ENCODE measurements around the gene ZBTB9.

The ZBTB9 gene

DNA sequence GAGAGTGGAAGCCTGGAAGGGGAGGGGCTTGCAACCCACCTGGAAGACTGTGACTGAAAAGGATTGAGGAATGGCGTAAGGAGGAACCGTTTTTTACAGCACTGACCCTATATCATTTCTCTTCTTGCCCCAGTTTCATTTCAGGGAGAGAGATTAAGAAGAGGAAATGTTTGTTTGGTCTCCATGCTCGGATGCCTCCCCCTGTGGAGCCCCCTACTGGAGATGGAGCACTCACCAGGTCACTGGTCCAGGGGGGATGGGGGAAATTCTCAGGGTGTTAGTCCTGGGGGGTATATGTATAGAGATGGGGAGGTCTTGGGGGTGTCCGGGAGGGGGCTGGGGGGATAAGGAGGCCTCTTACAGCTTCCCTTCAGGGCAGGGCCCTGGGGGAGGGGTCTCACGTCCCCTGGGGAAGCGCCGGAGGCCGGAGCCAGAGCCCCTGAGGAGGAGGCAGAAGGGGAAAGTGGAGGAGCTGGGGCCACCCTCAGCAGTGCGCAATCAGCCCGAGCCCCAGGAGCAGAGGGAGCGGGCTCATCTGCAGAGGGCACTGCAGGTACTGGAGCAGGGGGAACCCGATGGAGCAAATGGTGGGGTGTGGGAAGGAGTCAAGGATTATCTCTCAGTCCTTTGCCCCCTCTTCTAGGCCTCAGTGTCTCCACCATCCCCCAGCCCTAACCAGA lies 39.6 kb upstream of the ZBTB9 start:
- H3K4me3 ChIP-seq (ENCODE audit: low read length), result no peak overlapping the region
- H3K27me3 ChIP-seq (ENCODE audit: insufficient read depth, low read length), result no peaks in the 10 kb centered on the region
- no peaks in the 10 kb centered on the region for H3K9me3 ChIP-seq (ENCODE audit: low read length)
- H3K4me1 ChIP-seq (ENCODE audit: insufficient read depth, low read length), result peaks cover 38% of the 10 kb centered on the region
- H2AFZ ChIP-seq (ENCODE audit: low read depth, low read length), result no peak overlapping the region
- peaks cover 29% of the 10 kb centered on the region for H3K36me3 ChIP-seq (ENCODE audit: insufficient read depth, low read length)

DNA sequence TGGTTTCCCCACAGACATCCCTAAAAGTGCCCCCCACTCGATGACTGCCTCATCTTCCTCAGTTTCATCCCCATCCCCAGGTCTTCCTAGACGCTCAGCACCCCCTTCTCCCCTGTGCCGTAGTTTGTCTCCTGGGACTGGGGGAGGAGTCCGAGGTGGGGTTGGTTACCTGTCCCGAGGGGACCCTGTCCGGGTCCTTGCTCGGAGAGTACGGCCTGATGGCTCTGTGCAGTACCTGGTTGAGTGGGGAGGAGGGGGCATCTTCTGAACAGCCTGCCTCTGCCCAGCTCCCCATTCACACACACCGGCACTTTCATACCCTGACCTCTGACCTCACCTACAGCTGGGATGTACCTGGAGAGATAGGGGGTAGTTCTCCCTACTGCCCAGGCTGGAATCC lies 38.5 kb upstream of the ZBTB9 start:
- peaks cover 39% of the 10 kb centered on the region for H3K4me1 ChIP-seq (ENCODE audit: insufficient read depth, low read length)
- no peaks in the 10 kb centered on the region for H3K27me3 ChIP-seq (ENCODE audit: insufficient read depth, low read length)
- H3K36me3 ChIP-seq (ENCODE audit: insufficient read depth, low read length), result peaks cover 29% of the 10 kb centered on the region
- no peaks in the 10 kb centered on the region for H3K9me3 ChIP-seq (ENCODE audit: low read length)
- no peak overlapping the region for H2AFZ ChIP-seq (ENCODE audit: low read depth, low read length)
- H3K4me3 ChIP-seq (ENCODE audit: low read length), result peak overlapping the region; percentile 6

DNA sequence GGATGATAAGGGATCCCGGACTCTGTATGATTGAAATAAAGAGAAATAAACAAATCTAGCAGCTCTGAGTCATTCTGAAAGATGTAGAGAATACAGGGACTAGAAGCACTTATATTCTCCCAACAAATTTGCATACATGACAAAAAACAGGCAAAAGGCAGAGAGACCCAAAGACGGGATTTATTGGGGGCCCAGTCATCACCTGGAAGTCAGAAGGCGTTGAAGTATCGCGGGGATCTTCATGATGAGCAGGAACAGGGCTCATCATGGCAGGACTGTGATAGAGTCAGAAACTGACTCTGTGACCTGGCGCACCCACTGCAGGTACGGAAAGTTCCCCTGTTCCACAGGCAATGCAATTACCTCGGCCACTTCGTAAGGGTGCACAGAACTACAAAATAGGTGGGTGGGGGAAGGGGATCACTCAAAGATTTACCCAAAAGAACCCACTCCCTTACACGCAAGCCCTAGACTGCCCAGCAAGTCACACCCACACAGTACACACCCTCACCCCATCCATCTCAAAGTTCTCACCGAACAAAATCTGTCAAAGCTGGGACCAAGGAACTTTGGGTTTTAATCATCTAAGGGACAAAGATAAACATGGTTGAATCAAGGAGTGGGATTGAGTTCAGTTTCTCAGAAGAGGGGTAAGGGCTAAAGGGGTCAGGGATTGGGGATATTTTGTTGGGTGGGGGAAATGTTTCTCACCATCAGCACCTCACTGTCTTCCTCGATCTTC lies 37.8 kb upstream of the ZBTB9 start:
- Histone ChIP-seq H3K9me3 (ENCODE audit: low read length) (no peaks in the 10 kb centered on the region), H3K36me3 (ENCODE audit: insufficient read depth, low read length) (peaks cover 29% of the 10 kb centered on the region), H2AFZ (ENCODE audit: low read depth, low read length) (no peak overlapping the region), H3K27me3 (ENCODE audit: insufficient read depth, low read length) (no peaks in the 10 kb centered on the region), H3K4me1 (ENCODE audit: insufficient read depth, low read length) (peaks cover 46% of the 10 kb centered on the region), H3K4me3 (ENCODE audit: low read length) (peak overlapping the region; percentile 74)

DNA sequence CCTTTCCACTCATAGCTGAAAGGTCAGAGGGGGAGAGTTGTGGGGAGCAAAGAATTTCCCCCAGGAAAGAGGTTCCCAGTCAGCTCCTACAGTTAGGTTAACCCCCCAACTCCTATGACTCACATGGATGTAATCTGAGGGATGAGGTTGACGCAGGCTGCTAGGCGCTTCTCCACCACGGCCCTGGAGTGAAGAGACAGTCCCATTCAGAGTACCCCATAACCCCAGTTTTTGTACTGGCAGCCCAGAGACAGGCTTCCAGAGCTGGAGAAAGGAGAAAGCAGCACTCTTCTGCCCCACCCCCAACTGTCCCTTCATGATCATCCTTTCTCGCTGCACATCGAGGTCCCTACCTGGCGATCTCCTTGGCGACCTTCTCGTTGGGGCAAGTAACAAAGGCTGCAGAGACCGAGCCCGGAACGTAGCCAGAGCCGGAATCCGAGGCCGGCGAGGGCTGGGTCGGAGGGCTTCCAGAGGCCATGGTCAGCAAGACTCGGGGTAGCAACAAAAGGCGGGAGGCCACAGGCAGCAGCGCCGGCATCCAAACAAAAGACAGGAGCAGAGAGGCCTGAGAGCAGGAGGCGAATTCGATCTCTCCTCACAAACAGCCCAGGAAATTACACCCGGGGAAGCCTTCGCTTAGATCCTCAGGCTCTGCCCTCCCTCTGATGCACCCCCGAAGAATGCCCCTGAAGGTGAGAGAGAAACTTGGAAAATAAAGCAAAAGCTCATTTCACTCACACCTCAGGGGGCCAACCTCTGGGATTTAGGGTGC lies 37.1 kb upstream of the ZBTB9 start:
- no peaks in the 10 kb centered on the region for H3K9me3 ChIP-seq (ENCODE audit: low read length)
- H3K27me3 ChIP-seq (ENCODE audit: insufficient read depth, low read length), result no peaks in the 10 kb centered on the region
- H3K4me1 ChIP-seq (ENCODE audit: insufficient read depth, low read length), result peaks cover 47% of the 10 kb centered on the region
- H2AFZ ChIP-seq (ENCODE audit: low read depth, low read length), result peak overlapping the region; percentile 41
- peak overlapping the region; percentile 74 for H3K4me3 ChIP-seq (ENCODE audit: low read length)
- peaks cover 27% of the 10 kb centered on the region for H3K36me3 ChIP-seq (ENCODE audit: insufficient read depth, low read length)

DNA sequence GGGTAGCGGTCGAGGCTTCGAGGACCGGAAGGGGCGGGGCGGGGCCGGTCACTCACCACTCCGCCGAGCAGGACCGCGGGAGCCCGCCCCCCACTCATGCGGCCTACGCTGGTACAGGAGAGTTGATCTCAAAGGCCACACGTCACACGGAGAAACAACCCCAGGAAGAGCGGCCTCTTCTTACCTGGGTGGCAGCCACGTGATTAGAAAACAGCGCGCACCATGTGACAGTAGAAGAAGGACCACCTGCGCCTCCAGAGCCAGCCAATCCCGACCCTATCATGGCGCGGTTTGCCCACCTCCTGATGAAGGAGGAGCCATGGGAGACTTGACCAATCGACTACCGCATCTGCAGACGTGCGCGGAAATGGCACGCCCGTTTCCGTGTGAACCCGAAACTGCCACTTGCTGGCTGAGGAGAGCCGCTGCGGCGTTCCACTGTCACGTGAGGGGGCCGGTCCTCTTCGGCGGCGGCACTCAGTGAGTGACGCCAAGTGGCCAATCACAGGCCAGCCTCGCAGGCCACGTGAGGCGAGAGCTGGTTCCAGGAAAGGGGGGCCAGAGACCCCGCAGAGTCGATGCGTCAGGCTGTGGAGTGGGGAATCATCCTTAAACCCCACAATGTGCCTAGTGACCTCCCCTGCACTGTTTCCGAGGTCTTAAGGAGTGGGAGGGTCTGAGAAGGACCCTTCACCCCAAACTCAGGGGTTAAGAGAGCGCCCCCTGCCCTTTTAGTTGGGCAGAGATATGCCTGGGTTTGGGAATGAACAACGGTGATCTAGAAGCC lies 36.3 kb upstream of the ZBTB9 start, which contains the start of gene CUTA:
Gene CUTA, minus strand, starts transcription at position 205 of the 787 bp plus-strand sequence. Its CDS starts 107 bp downstream, at position 98.
- Histone ChIP-seq H2AFZ (ENCODE audit: low read depth, low read length) (peak within 1 kb of the TSS; percentile 41), H3K9me3 (ENCODE audit: low read length) (no peaks in the 10 kb centered on the region), H3K27me3 (ENCODE audit: insufficient read depth, low read length) (no peaks in the 10 kb centered on the region), H3K36me3 (ENCODE audit: insufficient read depth, low read length) (peaks cover 21% of the 10 kb centered on the region), H3K4me1 (ENCODE audit: insufficient read depth, low read length) (peaks cover 44% of the 10 kb centered on the region), H3K4me3 (ENCODE audit: low read length) (peak within 1 kb of the TSS; percentile 74)

DNA sequence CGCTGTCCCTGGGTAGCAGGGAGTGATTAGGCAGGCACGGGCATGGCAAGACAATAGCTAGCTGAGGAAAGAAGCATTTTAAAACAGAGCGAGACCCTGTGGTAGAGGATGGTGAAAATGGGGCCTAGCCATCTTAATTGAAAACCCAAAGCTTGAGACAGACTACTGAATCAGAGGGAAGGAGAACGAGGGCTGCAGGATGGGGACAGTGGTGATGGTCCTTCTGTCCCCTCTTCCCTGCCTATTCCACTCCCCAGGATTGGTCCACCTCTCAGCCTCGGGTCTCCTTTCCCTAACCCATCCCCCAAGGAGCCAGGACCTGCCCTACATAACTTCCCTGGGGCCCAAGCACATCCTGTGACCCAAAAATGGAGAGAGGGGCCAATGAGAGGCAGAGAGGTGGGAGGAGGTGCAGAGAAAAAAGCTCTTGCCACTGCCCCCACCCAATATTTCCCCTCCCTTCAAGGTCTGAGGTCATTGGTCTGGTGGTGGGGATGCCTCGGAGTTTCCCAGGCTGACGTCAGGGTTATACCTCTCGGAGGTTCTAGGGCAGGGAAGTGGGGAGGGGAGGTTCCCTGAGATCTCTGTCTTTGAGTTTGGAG lies 35.6 kb upstream of the ZBTB9 start:
- Histone ChIP-seq H3K4me3 (ENCODE audit: low read length) (peak overlapping the region; percentile 74), H3K4me1 (ENCODE audit: insufficient read depth, low read length) (peaks cover 44% of the 10 kb centered on the region), H3K36me3 (ENCODE audit: insufficient read depth, low read length) (peaks cover 23% of the 10 kb centered on the region)

DNA sequence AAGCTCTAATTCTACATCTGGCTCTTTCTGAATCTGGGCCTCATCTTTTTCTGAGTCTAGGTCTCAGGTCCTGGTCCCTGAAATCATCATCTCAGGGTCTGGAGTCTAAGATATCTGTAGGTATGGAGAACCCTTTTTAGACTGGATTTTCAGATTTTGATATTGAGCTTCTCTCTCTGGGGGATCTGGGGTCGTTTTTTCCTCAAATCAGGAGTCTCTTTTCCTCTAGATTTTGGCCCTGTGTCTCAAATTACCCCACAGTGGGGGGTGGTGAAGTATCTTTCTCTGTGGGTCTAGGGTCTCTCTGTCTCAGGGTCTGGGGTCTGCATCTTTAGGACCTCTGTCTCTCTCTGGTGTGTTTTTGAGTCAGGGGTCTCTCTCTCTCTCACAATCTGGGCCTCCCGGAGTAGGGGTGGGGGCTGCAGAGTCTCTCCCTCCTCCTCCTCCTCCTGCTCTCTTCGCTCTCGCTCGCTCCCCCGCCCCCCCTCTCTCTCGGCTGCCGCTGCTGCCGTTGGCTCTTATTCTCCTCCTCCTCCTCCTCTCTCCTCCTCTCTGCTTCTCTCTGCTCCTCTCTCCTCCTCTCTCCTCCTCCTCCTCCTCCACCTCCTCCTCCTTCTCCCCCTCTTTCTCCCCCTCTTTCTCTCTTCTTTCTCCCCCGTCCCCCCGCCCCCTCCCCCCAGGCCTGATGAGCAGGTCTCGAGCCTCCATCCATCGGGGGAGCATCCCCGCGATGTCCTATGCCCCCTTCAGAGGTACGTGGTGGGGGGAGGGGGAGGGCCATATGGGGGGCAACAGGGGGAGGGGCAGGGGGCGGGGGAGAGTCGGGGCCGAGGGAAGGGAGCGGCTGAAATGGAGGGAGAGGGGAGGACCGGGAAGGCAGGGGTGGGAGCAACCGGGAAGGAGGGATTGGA lies 34.5 kb upstream of the ZBTB9 start, which contains the start of gene SYNGAP1:
Gene SYNGAP1, plus strand, starts transcription at position 486 of the 911 bp plus-strand sequence. Its CDS starts 200 bp downstream, at position 686.
- H3K36me3 ChIP-seq (ENCODE audit: insufficient read depth, low read length), result peaks cover 16% of the 10 kb centered on the region
- no peaks in the 10 kb centered on the region for H3K9me3 ChIP-seq (ENCODE audit: low read length)
- no peaks in the 10 kb centered on the region for H3K27me3 ChIP-seq (ENCODE audit: insufficient read depth, low read length)
- H3K4me3 ChIP-seq (ENCODE audit: low read length), result peak within 1 kb of the TSS; percentile 74
- peaks cover 53% of the 10 kb centered on the region for H3K4me1 ChIP-seq (ENCODE audit: insufficient read depth, low read length)
- H2AFZ ChIP-seq (ENCODE audit: low read depth, low read length), result no peak within 1 kb of the TSS

More for the DNA sequence above, 35.6 kb upstream of the ZBTB9 start:
- H3K27me3 ChIP-seq (ENCODE audit: insufficient read depth, low read length), result no peaks in the 10 kb centered on the region
- H2AFZ ChIP-seq (ENCODE audit: low read depth, low read length), result no peak overlapping the region
- H3K9me3 ChIP-seq (ENCODE audit: low read length), result no peaks in the 10 kb centered on the region

DNA sequence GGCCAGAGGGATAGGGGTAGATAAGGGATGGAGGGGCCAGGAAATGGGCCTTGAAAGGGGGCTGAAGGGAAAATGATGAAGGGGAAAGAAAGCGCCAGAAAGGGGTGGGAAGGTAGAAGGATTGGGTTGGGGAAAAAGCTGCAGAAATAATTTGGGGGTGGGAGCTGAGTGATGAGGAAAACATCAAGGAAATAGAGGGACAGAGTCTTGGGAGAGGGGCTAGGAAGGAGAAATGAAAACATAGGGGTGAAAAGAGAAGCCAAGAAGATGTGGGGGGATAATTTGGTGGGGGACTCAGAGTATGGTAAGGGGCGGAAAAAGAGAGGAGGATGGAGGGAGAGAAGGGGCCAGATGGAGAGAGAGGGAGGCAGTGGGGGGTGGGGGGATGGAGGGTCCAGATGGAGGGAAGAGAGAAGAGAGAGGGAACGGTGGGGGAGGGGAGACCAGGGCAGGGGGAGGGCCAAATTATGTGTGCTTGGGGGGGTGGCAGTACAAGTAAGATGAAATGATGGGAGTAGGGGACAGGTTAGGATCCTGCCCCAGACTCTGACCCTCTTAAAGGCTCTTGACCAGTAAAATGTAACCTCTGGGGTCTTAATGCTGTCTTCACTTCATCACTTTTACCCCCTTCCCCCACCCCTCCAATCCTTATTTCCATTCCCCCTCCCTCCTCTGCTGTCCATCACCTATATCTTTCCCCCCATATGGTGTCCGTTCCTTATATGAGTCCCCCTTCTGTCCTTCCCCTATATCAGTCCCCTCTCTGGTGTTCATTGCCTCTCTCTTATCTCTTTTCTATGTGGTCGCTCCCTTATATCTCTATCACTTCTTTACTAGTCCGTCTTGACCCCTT lies 33.7 kb upstream of the ZBTB9 start:
- H3K9me3 ChIP-seq (ENCODE audit: low read length), result no peaks in the 10 kb centered on the region
- no peaks in the 10 kb centered on the region for H3K27me3 ChIP-seq (ENCODE audit: insufficient read depth, low read length)
- H3K4me1 ChIP-seq (ENCODE audit: insufficient read depth, low read length), result peaks cover 57% of the 10 kb centered on the region
- peak overlapping the region; percentile 74 for H3K4me3 ChIP-seq (ENCODE audit: low read length)
- peaks cover 7% of the 10 kb centered on the region for H3K36me3 ChIP-seq (ENCODE audit: insufficient read depth, low read length)
- H2AFZ ChIP-seq (ENCODE audit: low read depth, low read length), result no peak overlapping the region

DNA sequence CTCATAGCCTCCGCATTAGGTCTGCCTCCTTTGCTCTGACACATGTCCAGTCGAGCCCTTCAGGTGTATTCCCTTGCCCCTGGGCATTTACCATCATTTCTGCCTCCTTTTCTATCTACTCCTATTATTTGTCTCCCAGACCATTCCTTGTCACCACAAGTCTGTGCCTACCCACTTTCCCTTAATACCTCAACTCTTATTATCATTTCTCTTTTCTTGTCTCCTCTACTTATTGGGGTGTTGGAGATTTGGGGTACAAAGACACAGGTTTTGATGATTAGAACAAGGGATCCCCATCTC lies 33.1 kb upstream of the ZBTB9 start:
- Histone ChIP-seq H2AFZ (ENCODE audit: low read depth, low read length) (no peak overlapping the region), H3K9me3 (ENCODE audit: low read length) (no peaks in the 10 kb centered on the region), H3K27me3 (ENCODE audit: insufficient read depth, low read length) (no peaks in the 10 kb centered on the region), H3K4me1 (ENCODE audit: insufficient read depth, low read length) (peaks cover 55% of the 10 kb centered on the region), H3K36me3 (ENCODE audit: insufficient read depth, low read length) (peaks cover 4% of the 10 kb centered on the region), H3K4me3 (ENCODE audit: low read length) (peak overlapping the region; percentile 74)

DNA sequence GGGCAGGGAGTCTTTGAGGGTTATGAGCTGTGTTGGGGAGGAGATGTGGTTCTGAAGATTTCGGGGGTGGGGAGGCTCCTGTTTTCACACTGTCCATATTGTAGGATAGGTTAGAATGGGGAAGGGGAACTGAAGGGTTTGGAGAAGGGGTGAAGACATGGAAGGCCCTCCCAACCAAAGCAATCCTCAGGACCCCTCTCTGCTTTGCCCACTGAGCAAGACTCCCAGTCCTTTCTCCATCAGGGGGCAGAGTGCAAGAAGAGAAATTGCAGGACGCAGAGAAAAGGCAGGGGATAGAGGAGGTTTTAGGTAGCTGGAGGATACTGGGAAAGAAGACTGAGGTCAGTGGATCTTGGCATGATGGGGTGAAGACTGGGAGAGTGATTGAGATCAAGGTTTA lies 30.6 kb upstream of the ZBTB9 start:
- H3K36me3 ChIP-seq (ENCODE audit: insufficient read depth, low read length), result peaks cover 4% of the 10 kb centered on the region
- no peak overlapping the region for H3K4me3 ChIP-seq (ENCODE audit: low read length)
- H3K27me3 ChIP-seq (ENCODE audit: insufficient read depth, low read length), result no peaks in the 10 kb centered on the region
- no peak overlapping the region for H2AFZ ChIP-seq (ENCODE audit: low read depth, low read length)
- H3K9me3 ChIP-seq (ENCODE audit: low read length), result no peaks in the 10 kb centered on the region
- peaks cover 58% of the 10 kb centered on the region for H3K4me1 ChIP-seq (ENCODE audit: insufficient read depth, low read length)

All from neuron (in vitro differentiated cells).